ENCODE data around the gene PTDSS2. TPM values are rescaled to one million over a fixed set of nuclear protein-coding genes. Genes with fewer than 3 reads are reported as not detected.

The PTDSS2 gene
- total RNA-seq, 4 donors from 2014 or later: 21.0 to 42.7 (median 31.7) TPM

- Histone ChIP-seq H3K36me3 (no peaks in the 10 kb centered on the region), H3K9me3 (no peaks in the 10 kb centered on the region), H3K27me3 (no peaks in the 10 kb centered on the region), H3K4me1 (peaks cover 0 to 27% (median 18%) of the 10 kb centered on the region in 4 donors), H3K4me3 (no peak overlapping the region), H3K27ac (no peak overlapping the region)
- TF ChIP-seq POLR2A (IDR thresholded peaks at IDR 0.05): no peak
- no peak for TF ChIP-seq CTCF (IDR thresholded peaks at IDR 0.05)
- DNase-seq: peak in 1 of 3 donors; percentile 37
Measured at GRCh38 chr11:539971-540481, 89.9 kb downstream of the PTDSS2 start.

Small RNA genes lying within 50 kb of the gene (small RNA-seq; reads per million reads assigned to genes)
- 0 reads per million in 2 donors for gene RN7SL838P

Other genes with a start within 250 kb of the PTDSS2 start
- gene BET1L, start 242.9 kb upstream of the PTDSS2 start, total RNA-seq: 10 to 100 TPM; 20.6 to 69.7 (median 40.1) TPM
- gene RIC8A, start 242.6 kb upstream of the PTDSS2 start, total RNA-seq: 100 to 1,000 TPM in 1 of 4 donors, 10 to 100 TPM in 3; 65.0 to 108 (median 86.8) TPM
- gene SIRT3, start 213.9 kb upstream of the PTDSS2 start, total RNA-seq: 10 to 100 TPM; 21.2 to 36.3 (median 29.3) TPM
- gene PSMD13, start 213.3 kb upstream of the PTDSS2 start, total RNA-seq: 100 to 1,000 TPM in 2 of 4 donors, 10 to 100 TPM in 2; 74.5 to 125 (median 96.9) TPM
- 100 to 1,000 TPM; 109 to 687 (median 492) TPM for gene NLRP6, start 171.9 kb upstream of the PTDSS2 start, total RNA-seq
- 100 to 1,000 TPM in 3 of 4 donors, 10 to 100 TPM in 1; 94.2 to 385 (median 317) TPM for gene PGGHG, start 161.2 kb upstream of the PTDSS2 start, total RNA-seq
- not detected for gene IFITM5, start 150.8 kb upstream of the PTDSS2 start, total RNA-seq
- 10 to 100 TPM; 15.6 to 98.2 (median 46.0) TPM for gene IFITM2, start 142.5 kb upstream of the PTDSS2 start, total RNA-seq
- gene IFITM1, start 136.2 kb upstream of the PTDSS2 start, total RNA-seq: 100 to 1,000 TPM in 2 of 4 donors, 10 to 100 TPM in 2; 45.9 to 141 (median 89.6) TPM
- gene IFITM3, start 129.4 kb upstream of the PTDSS2 start, total RNA-seq: 100 to 1,000 TPM in 1 of 4 donors, 10 to 100 TPM in 3; 30.6 to 200 (median 84.7) TPM
- 10 to 100 TPM in 2 of 4 donors, 1 to 10 TPM in 2; 2.5 to 36.3 (median 9.3) TPM for gene B4GALNT4, start 80.8 kb upstream of the PTDSS2 start, total RNA-seq
- 100 to 1,000 TPM in 3 of 4 donors, 10 to 100 TPM in 1; 95.7 to 254 (median 202) TPM for gene PKP3, start 56.1 kb upstream of the PTDSS2 start, total RNA-seq
- 100 to 1,000 TPM in 3 of 4 donors, 10 to 100 TPM in 1; 82.3 to 143 (median 111) TPM for gene SIGIRR, start 35.3 kb upstream of the PTDSS2 start, total RNA-seq
- 100 to 1,000 TPM; 161 to 474 (median 254) TPM for gene ANO9, start 8.3 kb upstream of the PTDSS2 start, total RNA-seq
- 100 to 1,000 TPM; 130 to 157 (median 137) TPM for gene RNH1, start 57.0 kb downstream of the PTDSS2 start, total RNA-seq
- 10 to 100 TPM; 27.4 to 55.3 (median 35.1) TPM for gene HRAS, start 85.3 kb downstream of the PTDSS2 start, total RNA-seq
- gene LRRC56, start 87.2 kb downstream of the PTDSS2 start, total RNA-seq: 1 to 10 TPM in 2 of 4 donors, under 1 TPM in 2; 0.67 to 4.1 (median 2.4) TPM
- 10 to 100 TPM in 3 of 4 donors, 1 to 10 TPM in 1; 6.6 to 32.9 (median 14.1) TPM for gene LMNTD2, start 110.5 kb downstream of the PTDSS2 start, total RNA-seq
- gene RASSF7, start 110.7 kb downstream of the PTDSS2 start, total RNA-seq: 100 to 1,000 TPM in 3 of 4 donors, 10 to 100 TPM in 1; 80.9 to 340 (median 172) TPM
- gene PHRF1, start 126.2 kb downstream of the PTDSS2 start, total RNA-seq: 10 to 100 TPM; 48.4 to 88.0 (median 57.8) TPM
- gene IRF7, start 165.7 kb downstream of the PTDSS2 start, total RNA-seq: 10 to 100 TPM; 28.1 to 80.9 (median 58.4) TPM
- gene CDHR5, start 174.7 kb downstream of the PTDSS2 start, total RNA-seq: 1,000 to 10,000 TPM in 3 of 4 donors, 10 to 100 TPM in 1; 77.6 to 1,696 (median 1,274) TPM
- gene SCT, start 176.9 kb downstream of the PTDSS2 start, total RNA-seq: 10 to 100 TPM in 1 of 4 donors, not detected in 3; 12.6 TPM
- 1 to 10 TPM in 2 of 4 donors, not detected in 2; 1.6 to 3.0 TPM for gene DRD4, start 187.0 kb downstream of the PTDSS2 start, total RNA-seq
- gene DEAF1, start 244.9 kb downstream of the PTDSS2 start, total RNA-seq: 10 to 100 TPM; 14.9 to 56.2 (median 47.0) TPM
- 10 to 100 TPM; 10.7 to 58.9 (median 44.5) TPM for gene TMEM80, start 245.5 kb downstream of the PTDSS2 start, total RNA-seq

Measured in Peyer's patch (tissue), 4 donors.